Astrocyte of the spinal cord (primary cell): ENCODE results near the gene PPP1R3D.

ENCODE experiments used
- DNase-seq: peaks from one replicate; pipeline ENCODE4 v3.0.0; 2011; ENCODE audit warnings: low read depth, low spot score
- H3K4me3 ChIP-seq: 2 replicates; pipeline ENCODE4 v1.5.1; 2011; ENCODE audit warnings: low read depth, mild to moderate bottlenecking, low read length, moderate library complexity
- CTCF ChIP-seq: IDR thresholded peaks from 2 replicates; pipeline ENCODE4 v1.5.1; 2012; ENCODE audit warnings: low read depth, mild to moderate bottlenecking, low read length, inconsistent platforms
- in situ Hi-C: cut with HindIII; loops from 2 replicates; pipeline ENCODE4 v1.10.0; 2017; ENCODE audit warnings: low sequenced_read_pairs

PPP1R3D gene

GRCh38 chr20:59949911-59950310, 9.8 kb upstream of the PPP1R3D start:
- no peak overlapping the region for H3K4me3 ChIP-seq
- in situ Hi-C loops, result no loop called here
- DNase-seq, result no peak
- no peak for TF ChIP-seq CTCF

- in situ Hi-C loops, result no loop called here
- no peak overlapping the region for H3K4me3 ChIP-seq
- DNase-seq, result peak; percentile 63
- TF ChIP-seq CTCF, result peak; percentile 60
Measured at GRCh38 chr20:59948828-59949720, 9.0 kb upstream of the PPP1R3D start.

GRCh38 chr20:59948212-59948611, 8.1 kb upstream of the PPP1R3D start:
- TF ChIP-seq CTCF, result no peak
- no peak for DNase-seq
- no peak overlapping the region for H3K4me3 ChIP-seq
- in situ Hi-C loops, result no loop called here

GRCh38 chr20:59947376-59947775, 7.3 kb upstream of the PPP1R3D start:
- no peak for DNase-seq
- TF ChIP-seq CTCF, result no peak
- in situ Hi-C loops, result no loop called here
- H3K4me3 ChIP-seq, result no peak overlapping the region

GRCh38 chr20:59945731-59946130, 5.6 kb upstream of the PPP1R3D start:
- no peak overlapping the region for H3K4me3 ChIP-seq
- no peak for DNase-seq
- no peak for TF ChIP-seq CTCF
- in situ Hi-C loops, result no loop called here

GRCh38 chr20:59945175-59945574, 5.1 kb upstream of the PPP1R3D start:
- TF ChIP-seq CTCF, result no peak
- in situ Hi-C loops, result no loop called here
- no peak for DNase-seq
- no peak overlapping the region for H3K4me3 ChIP-seq
